WTC11 (cell line): Measurements from ENCODE around the gene MYOM3. TPM values are rescaled to one million over a fixed set of nuclear protein-coding genes. Genes with fewer than 3 reads are reported as not detected.

Experiments
- ATAC-seq: fragments of 200-7000 bp; cut with Tn5 transposase; 2 replicates; pipeline ENCODE4 v1.10.0; 2021; ENCODE audit warnings: mild to moderate bottlenecking, moderate library complexity
- CTCF ChIA-PET: fragments of 300-600 bp; sonication (Branson Sonifier 250); formaldehyde crosslinking; loops from one replicate; lab custom pipeline; 2021; ENCODE audit warnings: antibody characterized with exemption; lab: Charles Lee
- POLR2A ChIA-PET: fragments of 350-600 bp; sonication (Branson Sonifier 250); formaldehyde crosslinking; loops from one replicate; lab custom pipeline; 2021; ENCODE audit warnings: antibody characterized with exemption; lab: Charles Lee
- DNase-seq: peaks from one replicate; pipeline ENCODE4 v3.0.0; 2021; ENCODE audit warnings: low spot score
- H3K27ac Mint-ChIP-seq: 2 replicates; pipeline ENCODE4 v1.8.0; 2021; ENCODE audit warnings: mixed read lengths
- H3K27me3 Mint-ChIP-seq: 2 replicates; pipeline ENCODE4 v1.8.0; 2021; ENCODE audit warnings: low read depth, mild to moderate bottlenecking, moderate library complexity, mixed read lengths
- H3K36me3 Mint-ChIP-seq: 2 replicates; pipeline ENCODE4 v1.8.0; 2021; ENCODE audit warnings: mixed read lengths
- H3K4me1 Mint-ChIP-seq: 2 replicates; pipeline ENCODE4 v1.8.0; 2022; ENCODE audit warnings: mixed read lengths
- H3K4me3 Mint-ChIP-seq: 2 replicates; pipeline ENCODE4 v1.8.0; 2021; ENCODE audit warnings: mild to moderate bottlenecking, moderate library complexity, mixed read lengths
- H3K9me3 Mint-ChIP-seq: 2 replicates; pipeline ENCODE4 v1.8.0; 2021; ENCODE audit warnings: mixed read lengths
- ATF3 ChIP-seq: sonication (generic); formaldehyde crosslinking; conservative IDR thresholded peaks from 2 replicates; pipeline ENCODE4 v1.8.1; 2022; ENCODE audit warnings: mild to moderate bottlenecking, missing genetic modification reagents
- ESRRA ChIP-seq: sonication (generic); formaldehyde crosslinking; IDR thresholded peaks from 2 replicates; pipeline ENCODE4 v1.8.1; 2022; ENCODE audit warnings: mild to moderate bottlenecking, missing genetic modification reagents, borderline replicate concordance
- ETV6 ChIP-seq: sonication (generic); formaldehyde crosslinking; IDR thresholded peaks from 2 replicates; pipeline ENCODE4 v1.8.1; 2022; ENCODE audit warnings: mild to moderate bottlenecking, missing genetic modification reagents
- GABPB1 ChIP-seq: sonication (generic); formaldehyde crosslinking; IDR thresholded peaks from 2 replicates; pipeline ENCODE4 v1.8.1; 2023; ENCODE audit warnings: mild to moderate bottlenecking, missing genetic modification reagents
- GTF2I ChIP-seq: fragments of 250-450 bp; sonication (Bioruptor Pico); conservative IDR thresholded peaks from 2 replicates; pipeline ENCODE4 v1.4.0; 2021; ENCODE audit warnings: mild to moderate bottlenecking
- HMGA2 ChIP-seq: fragments of 250-450 bp; sonication (Bioruptor Pico); IDR thresholded peaks from 2 replicates; pipeline ENCODE4 v1.4.0; 2021; ENCODE audit warnings: mild to moderate bottlenecking, moderate library complexity
- IRF1 ChIP-seq: sonication (generic); formaldehyde crosslinking; IDR thresholded peaks from 2 replicates; pipeline ENCODE4 v1.8.0; 2023; ENCODE audit warnings: missing genetic modification reagents
- IRF2 ChIP-seq: sonication (generic); formaldehyde crosslinking; IDR thresholded peaks from 2 replicates; pipeline ENCODE4 v1.8.0; 2022; ENCODE audit warnings: low read depth, missing genetic modification reagents, borderline replicate concordance
- JAZF1 ChIP-seq: fragments of 250-450 bp; sonication (Bioruptor Pico); IDR thresholded peaks from 2 replicates; pipeline ENCODE4 v1.9.0; 2021; ENCODE audit warnings: moderate library complexity, mild to moderate bottlenecking, inconsistent platforms
- KAT7 ChIP-seq: sonication (generic); formaldehyde crosslinking; IDR thresholded peaks from 2 replicates; pipeline ENCODE4 v1.8.1; 2023; ENCODE audit warnings: missing genetic modification reagents, mild to moderate bottlenecking, borderline replicate concordance
- NFATC4 ChIP-seq: fragments of 250-450 bp; sonication (Bioruptor Pico); IDR thresholded peaks from 2 replicates; pipeline ENCODE4 v1.9.0; 2021; ENCODE audit warnings: mild to moderate bottlenecking
- NFE2L1 ChIP-seq: sonication (generic); formaldehyde crosslinking; IDR thresholded peaks from 2 replicates; pipeline ENCODE4 v1.8.1; 2023; ENCODE audit warnings: missing genetic modification reagents
- NFYB ChIP-seq: sonication (generic); formaldehyde crosslinking; conservative IDR thresholded peaks from 2 replicates; pipeline ENCODE4 v1.8.0; 2022; ENCODE audit warnings: low read depth, missing genetic modification reagents
- NR2C2 ChIP-seq: sonication (generic); formaldehyde crosslinking; IDR thresholded peaks from 2 replicates; pipeline ENCODE4 v1.8.0; 2022; ENCODE audit warnings: mild to moderate bottlenecking, missing genetic modification reagents
- TCF7 ChIP-seq: sonication (generic); formaldehyde crosslinking; IDR thresholded peaks from 2 replicates; pipeline ENCODE4 v1.8.0; 2022; ENCODE audit warnings: mild to moderate bottlenecking, low read depth, missing genetic modification reagents, moderate library complexity
- TP53 ChIP-seq: sonication (generic); formaldehyde crosslinking; IDR thresholded peaks from 2 replicates; pipeline ENCODE4 v1.8.1; 2023; ENCODE audit warnings: mild to moderate bottlenecking, missing genetic modification reagents
- USF1 ChIP-seq: sonication (generic); formaldehyde crosslinking; IDR thresholded peaks from 2 replicates; pipeline ENCODE4 v1.8.0; 2022; ENCODE audit warnings: mild to moderate bottlenecking, missing genetic modification reagents
- ZNF121 ChIP-seq: sonication (generic); formaldehyde crosslinking; IDR thresholded peaks from 2 replicates; pipeline ENCODE4 v1.8.0; 2023; ENCODE audit warnings: missing genetic modification reagents
- ZNF219 ChIP-seq: sonication (generic); formaldehyde crosslinking; IDR thresholded peaks from 2 replicates; pipeline ENCODE4 v1.8.0; 2023; ENCODE audit warnings: missing genetic modification reagents, mild to moderate bottlenecking, borderline replicate concordance
- ZNF396 ChIP-seq: fragments of 250-450 bp; sonication (Bioruptor Pico); IDR thresholded peaks from 2 replicates; pipeline ENCODE4 v1.8.0; 2021; ENCODE audit warnings: mild to moderate bottlenecking, moderate library complexity, borderline replicate concordance
- ZNF423 ChIP-seq: fragments of 250-450 bp; sonication (Bioruptor Pico); IDR thresholded peaks from 2 replicates; pipeline ENCODE4 v2.1.2; 2022; ENCODE audit warnings: mild to moderate bottlenecking, moderate library complexity
- ZNF425 ChIP-seq: fragments of 250-450 bp; sonication (Bioruptor Pico); conservative IDR thresholded peaks from 2 replicates; pipeline ENCODE4 v1.9.0; 2021; ENCODE audit warnings: mild to moderate bottlenecking
- total RNA-seq: library from RNA; stranded (reverse); gene quantifications from 3 replicates; pipeline ENCODE4 v1.2.3, GENCODE V29; 2021

MYOM3 gene
- total RNA-seq, 1 experiment from 2014 or later: 0.13 TPM

GRCh38 chr1:24119489-24119858 lies 7.5 kb upstream of the MYOM3 start (continued):
- TF ChIP-seq USF1 (CRISPR knock-in tag) (no peak), HMGA2 (CRISPR knock-in tag) (no peak), TCF7 (CRISPR knock-in tag) (no peak), IRF2 (CRISPR knock-in tag) (no peak), ESRRA (no peak)
- TF ChIP-seq, all 79 proteins: peak for 0

- POLR2A ChIA-PET: no interaction called here
- H3K36me3 Mint-ChIP-seq: no peaks in the 10 kb centered on the region
- no peak for DNase-seq
Observed at GRCh38 chr1:24118410-24119242, 6.7 kb upstream of the MYOM3 start.

GRCh38 chr1:24117722-24118409 lies 5.9 kb upstream of the MYOM3 start:
- CTCF ChIA-PET: interaction anchor here (1.1 to 2.1 kb wide), 3 partner anchors 16 to 274 kb away, joined by 3 to 10 read pairs (median 3); no protein-coding TSS in a partner anchor
- Mint-ChIP-seq H3K36me3 (no peaks in the 10 kb centered on the region), H3K27ac (no peak overlapping the region), H3K4me3 (no peak overlapping the region), H3K27me3 (no peaks in the 10 kb centered on the region), H3K4me1 (peaks cover 20% of the 10 kb centered on the region), H3K9me3 (no peaks in the 10 kb centered on the region)
- ATAC-seq: no peak
- POLR2A ChIA-PET: no interaction called here
- TF ChIP-seq TCF7 (CRISPR knock-in tag) (no peak), JAZF1 (CRISPR knock-in tag) (no peak), NR2C2 (CRISPR knock-in tag) (no peak), NFYB (no peak), IRF1 (CRISPR knock-in tag) (no peak), ZNF423 (no peak), TP53 (CRISPR knock-in tag) (no peak), ZNF425 (CRISPR knock-in tag) (no peak), KAT7 (CRISPR knock-in tag) (no peak), ZNF219 (no peak), ETV6 (CRISPR knock-in tag) (no peak), ATF3 (CRISPR knock-in tag) (no peak), NFATC4 (CRISPR knock-in tag) (no peak), GTF2I (no peak), ZNF396 (CRISPR knock-in tag) (no peak), NFE2L1 (no peak)
- no peak for DNase-seq

More at GRCh38 chr1:24118410-24119242, 6.7 kb upstream of the MYOM3 start:
- Mint-ChIP-seq H3K9me3 (no peaks in the 10 kb centered on the region), H3K4me1 (peaks cover 20% of the 10 kb centered on the region), H3K27ac (no peak overlapping the region), H3K27me3 (no peaks in the 10 kb centered on the region), H3K4me3 (no peak overlapping the region)
- ATAC-seq: no peak
- TF ChIP-seq NR2C2 (CRISPR knock-in tag) (no peak), ZNF121 (CRISPR knock-in tag) (no peak), GABPB1 (peak; percentile 59)
- CTCF ChIA-PET: no interaction called here
